Measurements from ENCODE around the gene C6orf141. TPM values are rescaled to one million over a fixed set of nuclear protein-coding genes. Genes with fewer than 3 reads are reported as not detected.

C6orf141 gene
- total and polyA plus RNA-seq, 10 of the 15 experiments (the other 5 are each of a cell fraction or from before 2014, with no cell fraction given), result 0.05 to 0.19 TPM; not detected in 8

GRCh38 chr6:49570474-49571079 is 20.1 kb downstream of the C6orf141 start:
- intact Hi-C loops (cut with micrococcal nuclease; ENCODE audit: unreplicated experiment), result no loop called here
- Histone ChIP-seq H3K4me1 (ENCODE audit: control insufficient read depth, insufficient read depth, low read length) (no peaks in the 10 kb centered on the region), H2AFZ (ENCODE audit: control insufficient read depth, low read depth, low read length) (no peak overlapping the region), H3K9me3 (replicated peaks; ENCODE audit: control insufficient read depth, insufficient read depth, low read length) (no peaks in the 10 kb centered on the region), H3K4me2 (ENCODE audit: control insufficient read depth, insufficient read depth) (no peak overlapping the region), H3K36me3 (ENCODE audit: control insufficient read depth in 2 of 2, insufficient read depth in 2 of 2, low read length in 1 of 2) (no peaks in the 10 kb centered on the region), H3K79me2 (ENCODE audit: control insufficient read depth, insufficient read depth, low read length) (no peaks in the 10 kb centered on the region), H3K27ac (ENCODE audit: control insufficient read depth, insufficient read depth) (no peak overlapping the region), H3K27me3 (replicated peaks in 1 of 2; ENCODE audit: control insufficient read depth in 2 of 2, insufficient read depth in 2 of 2, low read length in 1 of 2) (no peaks in the 10 kb centered on the region), H4K20me1 (ENCODE audit: control insufficient read depth, insufficient read depth) (no peaks in the 10 kb centered on the region), H3K4me3 (no peak overlapping the region), H3K9ac (ENCODE audit: control insufficient read depth, insufficient read depth, low read length) (no peak overlapping the region)
- 0 out of 6 replicates have a peak, but pooled peaks of 1 of the 3 experiments have one; percentile 12 for TF ChIP-seq CTCF (IDR thresholded peaks at IDR 0.05 in 2 of 3, conservative IDR thresholded peaks at IDR 0.05 in 1 of 3; ENCODE audit: control insufficient read depth in 2 of 3, extremely low read depth in 1 of 3, insufficient read depth in 1 of 3, low read depth in 3 of 3, low read length in 3 of 3)
- no peak for TF ChIP-seq EGR1 (IDR thresholded peaks at IDR 0.05; ENCODE audit: borderline replicate concordance in 1 of 2, low read depth in 2 of 2, low read length in 2 of 2)
- TF ChIP-seq CREM (IDR thresholded peaks at IDR 0.05; ENCODE audit: low read depth), result no peak
- no peak for TF ChIP-seq NFXL1 (IDR thresholded peaks at IDR 0.05; ENCODE audit: borderline replicate concordance)
- POLR2A ChIA-PET, result no interaction called here
- ATAC-seq, result no peak
- in situ Hi-C loops (cut with MboI), result no loop called here
- BruUV-seq (replicated peaks), result no TSS peak
- FAIRE-seq, result no peak
- 36% methylated on average over 6 of the region's 6 CpGs for WGBS (ENCODE audit: insufficient coverage, insufficient replicate concordance, low lambda C conversion rate, missing lambda C conversion rate)
- SMC1A ChIA-PET (ENCODE audit: uncharacterized antibody, unreplicated experiment), result interaction anchor here (0.7 kb wide), 1 partner anchor 501 kb away, joined by 3 read pairs; no protein-coding TSS in a partner anchor
- no peak for DNase-seq (ENCODE audit: low read depth, low spot score)
- CTCF ChIA-PET, result interaction anchor here (1.3 kb wide), 1 partner anchor 38 kb away, joined by 4 read pairs; no protein-coding TSS in a partner anchor
- RAD21 ChIA-PET (ENCODE audit: unreplicated experiment), result no interaction called here

DNA sequence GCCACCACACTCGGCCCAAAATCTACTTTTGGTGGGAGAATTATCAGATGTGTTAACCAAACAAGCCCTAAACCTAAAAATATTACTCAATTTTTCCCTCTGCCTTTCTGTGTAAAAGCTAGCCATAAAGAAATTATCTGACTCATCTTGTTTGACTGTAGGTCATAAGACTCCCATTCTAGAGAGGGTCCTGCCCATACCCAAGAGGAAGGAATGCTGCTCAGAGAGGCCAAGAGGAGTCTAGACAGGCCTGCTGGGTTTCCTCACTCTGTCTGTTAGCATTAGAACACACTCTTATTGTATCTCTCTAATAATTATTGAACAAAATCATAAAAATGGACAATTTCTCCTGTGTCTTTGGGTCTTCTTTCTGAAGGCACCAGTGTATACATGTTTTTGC is 26.1 kb downstream of the C6orf141 start:
- BruUV-seq (replicated peaks), result no TSS peak
- TF ChIP-seq BCLAF1 (IDR thresholded peaks at IDR 0.05) (no peak), IRF4 (IDR thresholded peaks at IDR 0.05; ENCODE audit: low read depth, low read length) (no peak), MYC (IDR thresholded peaks at IDR 0.05; ENCODE audit: insufficient read depth, insufficient read length, insufficient replicate concordance, low read length, severe bottlenecking) (no peak), HDAC6 (IDR thresholded peaks at IDR 0.05; ENCODE audit: unreplicated experiment) (no peak), HCFC1 (IDR thresholded peaks at IDR 0.05; ENCODE audit: low read length) (no peak), NFYB (IDR thresholded peaks at IDR 0.05; ENCODE audit: insufficient read depth, low read depth, low read length) (no peak), ZSCAN29 (IDR thresholded peaks at IDR 0.05) (no peak)

More for the DNA sequence above, 26.1 kb downstream of the C6orf141 start:
- ChIA-PET RAD21 (ENCODE audit: unreplicated experiment) (no interaction called here), SMC1A (ENCODE audit: uncharacterized antibody, unreplicated experiment) (no interaction called here), POLR2A (no interaction called here), CTCF (no interaction called here)
- H4K20me1 ChIP-seq (ENCODE audit: control insufficient read depth, insufficient read depth), result no peaks in the 10 kb centered on the region
- no peaks in the 10 kb centered on the region for H3K79me2 ChIP-seq (ENCODE audit: control insufficient read depth, insufficient read depth, low read length)
- intact Hi-C loops (cut with micrococcal nuclease; ENCODE audit: unreplicated experiment), result no loop called here
- H2AFZ ChIP-seq (ENCODE audit: control insufficient read depth, low read depth, low read length), result no peak overlapping the region
- H3K36me3 ChIP-seq (ENCODE audit: control insufficient read depth in 2 of 2, insufficient read depth in 2 of 2, low read length in 1 of 2), result no peaks in the 10 kb centered on the region
- no peak for FAIRE-seq
- H3K9ac ChIP-seq (ENCODE audit: control insufficient read depth, insufficient read depth, low read length), result no peak overlapping the region
- no peak overlapping the region for H3K4me3 ChIP-seq
- no peak overlapping the region for H3K4me2 ChIP-seq (ENCODE audit: control insufficient read depth, insufficient read depth)
- in situ Hi-C loops (cut with MboI), result no loop called here
- no peaks in the 10 kb centered on the region for H3K27me3 ChIP-seq (replicated peaks in 1 of 2; ENCODE audit: control insufficient read depth in 2 of 2, insufficient read depth in 2 of 2, low read length in 1 of 2)
- no peaks in the 10 kb centered on the region for H3K4me1 ChIP-seq (ENCODE audit: control insufficient read depth, insufficient read depth, low read length)
- no peak overlapping the region for H3K27ac ChIP-seq (ENCODE audit: control insufficient read depth, insufficient read depth)
- H3K9me3 ChIP-seq (replicated peaks; ENCODE audit: control insufficient read depth, insufficient read depth, low read length), result no peaks in the 10 kb centered on the region; the same call in 2 of the 3 replicates
- ATAC-seq, result no peak
- DNase-seq (ENCODE audit: low read depth, low spot score), result no peak
- WGBS (ENCODE audit: insufficient coverage, insufficient replicate concordance, low lambda C conversion rate, missing lambda C conversion rate), result 0% methylated on average over 1 of the region's 1 CpG
